ENCODE data around the gene VPS26C. TPM values are rescaled to one million over a fixed set of nuclear protein-coding genes. Genes with fewer than 3 reads are reported as not detected.

The VPS26C gene
- polyA plus RNA-seq, 1 of the 3 experiments (the other 2 are of a cell fraction) = 34.8 TPM

GRCh38 chr21:37193006-37193405 is 74.1 kb downstream of the VPS26C start:
- peaks cover 62 to 70% of the 10 kb centered on the region in 2 experiments for H3K36me3 ChIP-seq (replicated peaks in 1 of 2; ENCODE audit: control insufficient read depth in 1 of 2, insufficient read depth in 2 of 2, low read length in 1 of 2)
- no peaks in the 10 kb centered on the region for H4K20me1 ChIP-seq (ENCODE audit: insufficient read depth)
- POLR2A ChIA-PET = no interaction called here
- H3K4me2 ChIP-seq = no peak overlapping the region
- no peak overlapping the region for H2AFZ ChIP-seq (ENCODE audit: low read depth)
- DNase-seq = no peak
- CTCF ChIA-PET = no interaction called here
- 75% methylated on average over 4 of the region's 4 CpGs for WGBS (ENCODE audit: low lambda C conversion rate)
- no peak overlapping the region for H3K27ac ChIP-seq (ENCODE audit: low read depth in 2 of 2, low read length in 1 of 2)
- no peaks in the 10 kb centered on the region for H3F3A ChIP-seq (replicated peaks; ENCODE audit: insufficient read depth)
- H3K27me3 ChIP-seq (ENCODE audit: insufficient read depth) = no peaks in the 10 kb centered on the region
- no peak for TF ChIP-seq PBX3 (IDR thresholded peaks at IDR 0.05)
- no peak for TF ChIP-seq RCOR1 (IDR thresholded peaks at IDR 0.05; ENCODE audit: low read length)
- TF ChIP-seq YY1 (IDR thresholded peaks at IDR 0.05; ENCODE audit: low read depth) = no peak
- no peak for TF ChIP-seq TAF1 (IDR thresholded peaks at IDR 0.05; ENCODE audit: borderline replicate concordance, low read depth, low read length)
- TF ChIP-seq MAX (IDR thresholded peaks at IDR 0.05; ENCODE audit: low read depth) = no peak
- no peak for TF ChIP-seq FOXJ3 (CRISPR knock-in tag; IDR thresholded peaks at IDR 0.05)
- TF ChIP-seq, protein P1, sequence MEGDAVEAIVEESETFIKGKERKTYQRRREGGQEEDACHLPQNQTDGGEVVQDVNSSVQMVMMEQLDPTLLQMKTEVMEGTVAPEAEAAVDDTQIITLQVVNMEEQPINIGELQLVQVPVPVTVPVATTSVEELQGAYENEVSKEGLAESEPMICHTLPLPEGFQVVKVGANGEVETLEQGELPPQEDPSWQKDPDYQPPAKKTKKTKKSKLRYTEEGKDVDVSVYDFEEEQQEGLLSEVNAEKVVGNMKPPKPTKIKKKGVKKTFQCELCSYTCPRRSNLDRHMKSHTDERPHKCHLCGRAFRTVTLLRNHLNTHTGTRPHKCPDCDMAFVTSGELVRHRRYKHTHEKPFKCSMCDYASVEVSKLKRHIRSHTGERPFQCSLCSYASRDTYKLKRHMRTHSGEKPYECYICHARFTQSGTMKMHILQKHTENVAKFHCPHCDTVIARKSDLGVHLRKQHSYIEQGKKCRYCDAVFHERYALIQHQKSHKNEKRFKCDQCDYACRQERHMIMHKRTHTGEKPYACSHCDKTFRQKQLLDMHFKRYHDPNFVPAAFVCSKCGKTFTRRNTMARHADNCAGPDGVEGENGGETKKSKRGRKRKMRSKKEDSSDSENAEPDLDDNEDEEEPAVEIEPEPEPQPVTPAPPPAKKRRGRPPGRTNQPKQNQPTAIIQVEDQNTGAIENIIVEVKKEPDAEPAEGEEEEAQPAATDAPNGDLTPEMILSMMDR (IDR thresholded peaks at IDR 0.05) = no peak
- TF ChIP-seq FOSL2 (IDR thresholded peaks at IDR 0.05; ENCODE audit: borderline replicate concordance, low read depth) = no peak
- TF ChIP-seq CHD2 (IDR thresholded peaks at IDR 0.05; ENCODE audit: low read length, partially characterized antibody) = no peak
- no peak for TF ChIP-seq FOXM1 (IDR thresholded peaks at IDR 0.05; ENCODE audit: low read depth)
- TF ChIP-seq RAD21 (IDR thresholded peaks at IDR 0.05; ENCODE audit: low read length) = no peak
- TF ChIP-seq RXRA (IDR thresholded peaks at IDR 0.05; ENCODE audit: borderline replicate concordance, low read depth) = no peak
- TF ChIP-seq EZH2phosphoT487 (IDR thresholded peaks at IDR 0.05; ENCODE audit: borderline replicate concordance, low read depth) = no peak
- TF ChIP-seq, protein P2, sequence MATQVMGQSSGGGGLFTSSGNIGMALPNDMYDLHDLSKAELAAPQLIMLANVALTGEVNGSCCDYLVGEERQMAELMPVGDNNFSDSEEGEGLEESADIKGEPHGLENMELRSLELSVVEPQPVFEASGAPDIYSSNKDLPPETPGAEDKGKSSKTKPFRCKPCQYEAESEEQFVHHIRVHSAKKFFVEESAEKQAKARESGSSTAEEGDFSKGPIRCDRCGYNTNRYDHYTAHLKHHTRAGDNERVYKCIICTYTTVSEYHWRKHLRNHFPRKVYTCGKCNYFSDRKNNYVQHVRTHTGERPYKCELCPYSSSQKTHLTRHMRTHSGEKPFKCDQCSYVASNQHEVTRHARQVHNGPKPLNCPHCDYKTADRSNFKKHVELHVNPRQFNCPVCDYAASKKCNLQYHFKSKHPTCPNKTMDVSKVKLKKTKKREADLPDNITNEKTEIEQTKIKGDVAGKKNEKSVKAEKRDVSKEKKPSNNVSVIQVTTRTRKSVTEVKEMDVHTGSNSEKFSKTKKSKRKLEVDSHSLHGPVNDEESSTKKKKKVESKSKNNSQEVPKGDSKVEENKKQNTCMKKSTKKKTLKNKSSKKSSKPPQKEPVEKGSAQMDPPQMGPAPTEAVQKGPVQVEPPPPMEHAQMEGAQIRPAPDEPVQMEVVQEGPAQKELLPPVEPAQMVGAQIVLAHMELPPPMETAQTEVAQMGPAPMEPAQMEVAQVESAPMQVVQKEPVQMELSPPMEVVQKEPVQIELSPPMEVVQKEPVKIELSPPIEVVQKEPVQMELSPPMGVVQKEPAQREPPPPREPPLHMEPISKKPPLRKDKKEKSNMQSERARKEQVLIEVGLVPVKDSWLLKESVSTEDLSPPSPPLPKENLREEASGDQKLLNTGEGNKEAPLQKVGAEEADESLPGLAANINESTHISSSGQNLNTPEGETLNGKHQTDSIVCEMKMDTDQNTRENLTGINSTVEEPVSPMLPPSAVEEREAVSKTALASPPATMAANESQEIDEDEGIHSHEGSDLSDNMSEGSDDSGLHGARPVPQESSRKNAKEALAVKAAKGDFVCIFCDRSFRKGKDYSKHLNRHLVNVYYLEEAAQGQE (IDR thresholded peaks at IDR 0.05; ENCODE audit: low read depth, low read length) = no peak
- no peak for TF ChIP-seq EP300 (IDR thresholded peaks at IDR 0.05; ENCODE audit: borderline replicate concordance in 1 of 2, low read depth in 1 of 2, low read length in 1 of 2)
- TF ChIP-seq POLR2AphosphoS5 (IDR thresholded peaks at IDR 0.05; ENCODE audit: low read depth, low read length) = no peak
- TF ChIP-seq TCF12 (IDR thresholded peaks at IDR 0.05) = no peak
- no peak for TF ChIP-seq NFIC (IDR thresholded peaks at IDR 0.05; ENCODE audit: borderline replicate concordance)
- no peak overlapping the region for H3K9ac ChIP-seq
- H3K4me1 ChIP-seq (ENCODE audit: control insufficient read depth in 1 of 2, insufficient read depth in 2 of 2, low read depth in 1 of 2, low read length in 1 of 2) = no peaks in the 10 kb centered on the region; a peak in 1 of 4 replicates
- H3K9me2 ChIP-seq = no peaks in the 10 kb centered on the region
- H3K9me3 ChIP-seq = no peaks in the 10 kb centered on the region
- no peaks in the 10 kb centered on the region; the same call in 1 of the 2 replicates for H3K79me2 ChIP-seq (ENCODE audit: insufficient read depth)
- H3K4me3 ChIP-seq (ENCODE audit: low read depth in 2 of 2, low read length in 1 of 2) = no peak overlapping the region

Data from SK-N-SH (cell line).